Measurements from ENCODE around the gene KIF19.

DNA sequence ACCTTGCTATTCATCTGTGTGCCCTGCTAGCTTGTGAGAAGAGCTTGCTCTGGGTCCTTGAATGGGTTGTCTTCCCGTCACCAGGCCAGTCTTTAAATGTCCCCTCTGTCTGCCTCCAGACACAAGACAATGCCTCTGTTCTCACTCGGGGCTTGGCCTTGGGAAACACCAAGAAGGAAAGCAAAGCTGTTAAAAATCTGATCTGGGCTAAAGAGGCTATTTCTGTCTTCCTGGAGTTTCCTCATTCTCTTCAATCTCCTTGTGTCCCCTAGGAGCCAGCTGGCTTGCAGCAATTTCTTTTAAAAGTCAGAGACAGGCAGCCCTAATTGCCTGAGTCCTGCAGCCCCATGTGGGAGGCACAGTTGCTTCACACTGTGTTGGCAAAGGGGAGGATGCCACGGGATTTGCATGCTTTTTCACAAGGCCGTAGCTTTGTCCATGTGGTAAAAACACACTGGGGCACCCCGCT is 49.5 kb upstream of the KIF19 start:
- TF ChIP-seq, protein P1, sequence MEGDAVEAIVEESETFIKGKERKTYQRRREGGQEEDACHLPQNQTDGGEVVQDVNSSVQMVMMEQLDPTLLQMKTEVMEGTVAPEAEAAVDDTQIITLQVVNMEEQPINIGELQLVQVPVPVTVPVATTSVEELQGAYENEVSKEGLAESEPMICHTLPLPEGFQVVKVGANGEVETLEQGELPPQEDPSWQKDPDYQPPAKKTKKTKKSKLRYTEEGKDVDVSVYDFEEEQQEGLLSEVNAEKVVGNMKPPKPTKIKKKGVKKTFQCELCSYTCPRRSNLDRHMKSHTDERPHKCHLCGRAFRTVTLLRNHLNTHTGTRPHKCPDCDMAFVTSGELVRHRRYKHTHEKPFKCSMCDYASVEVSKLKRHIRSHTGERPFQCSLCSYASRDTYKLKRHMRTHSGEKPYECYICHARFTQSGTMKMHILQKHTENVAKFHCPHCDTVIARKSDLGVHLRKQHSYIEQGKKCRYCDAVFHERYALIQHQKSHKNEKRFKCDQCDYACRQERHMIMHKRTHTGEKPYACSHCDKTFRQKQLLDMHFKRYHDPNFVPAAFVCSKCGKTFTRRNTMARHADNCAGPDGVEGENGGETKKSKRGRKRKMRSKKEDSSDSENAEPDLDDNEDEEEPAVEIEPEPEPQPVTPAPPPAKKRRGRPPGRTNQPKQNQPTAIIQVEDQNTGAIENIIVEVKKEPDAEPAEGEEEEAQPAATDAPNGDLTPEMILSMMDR (IDR thresholded peaks at IDR 0.05), result no peak
- TF ChIP-seq ZFX (IDR thresholded peaks at IDR 0.05; ENCODE audit: borderline replicate concordance), result no peak
